ENCODE measurements around the gene MEP1A.
A peak's percentile ranks its signal among the peaks of the same experiment; 100 is the strongest.
"Not testable (repeated sequence)": the region's sequence is repeated elsewhere in the genome, so short reads cannot be mapped to it uniquely, and the experiment has no call there.

Gene MEP1A

GRCh38 chr6:46849361-46849690, 56.1 kb downstream of the MEP1A start:
- no peak for DNase-seq (ENCODE audit: low spot score)
- no peak for TF ChIP-seq CTCF (IDR thresholded peaks at IDR 0.05; ENCODE audit: borderline replicate concordance, control extremely low read depth, extremely low read depth, insufficient read depth, missing control alignments)
- in situ Hi-C loops (cut with MboI; ENCODE audit: low sequenced_read_pairs, unreplicated experiment), result no loop called here

- DNase-seq (ENCODE audit: low spot score), result no peak
- in situ Hi-C loops (cut with MboI; ENCODE audit: low sequenced_read_pairs, unreplicated experiment), result loop anchor here (25.0 kb wide), 1 partner anchor 187 kb away; the partner anchor contains the start of gene ADGRF1
- TF ChIP-seq CTCF (IDR thresholded peaks at IDR 0.05; ENCODE audit: borderline replicate concordance, control extremely low read depth, extremely low read depth, insufficient read depth, missing control alignments), result no peak
Measured at GRCh38 chr6:46850792-46851191, 57.6 kb downstream of the MEP1A start.

- DNase-seq (ENCODE audit: low spot score), result not testable (repeated sequence)
- in situ Hi-C loops (cut with MboI; ENCODE audit: low sequenced_read_pairs, unreplicated experiment), result loop anchor here (25.0 kb wide), 1 partner anchor 186 kb away; the partner anchor contains the start of gene ADGRF1
Measured at GRCh38 chr6:46851576-46851975, 58.4 kb downstream of the MEP1A start.

GRCh38 chr6:46855966-46856365, 62.8 kb downstream of the MEP1A start:
- in situ Hi-C loops (cut with MboI; ENCODE audit: low sequenced_read_pairs, unreplicated experiment), result loop anchor here (25.0 kb wide), 1 partner anchor 181 kb away; the partner anchor contains the start of gene ADGRF1
- TF ChIP-seq CTCF (IDR thresholded peaks at IDR 0.05; ENCODE audit: borderline replicate concordance, control extremely low read depth, extremely low read depth, insufficient read depth, missing control alignments), result peak; percentile 54
- peak; percentile 15 for DNase-seq (ENCODE audit: low spot score)

GRCh38 chr6:46862381-46862780, 69.2 kb downstream of the MEP1A start:
- in situ Hi-C loops (cut with MboI; ENCODE audit: low sequenced_read_pairs, unreplicated experiment), result loop anchor here (25.0 kb wide), 1 partner anchor 175 kb away; the partner anchor contains the start of gene ADGRF1
- no peak for TF ChIP-seq CTCF (IDR thresholded peaks at IDR 0.05; ENCODE audit: borderline replicate concordance, control extremely low read depth, extremely low read depth, insufficient read depth, missing control alignments)
- DNase-seq (ENCODE audit: low spot score), result no peak

GRCh38 chr6:46863791-46864190, 70.6 kb downstream of the MEP1A start:
- DNase-seq (ENCODE audit: low spot score), result no peak
- in situ Hi-C loops (cut with MboI; ENCODE audit: low sequenced_read_pairs, unreplicated experiment), result loop anchor here (25.0 kb wide), 1 partner anchor 174 kb away; the partner anchor contains the start of gene ADGRF1
- TF ChIP-seq CTCF (IDR thresholded peaks at IDR 0.05; ENCODE audit: borderline replicate concordance, control extremely low read depth, extremely low read depth, insufficient read depth, missing control alignments), result no peak

GRCh38 chr6:46865221-46865620, 72.0 kb downstream of the MEP1A start:
- no peak for DNase-seq (ENCODE audit: low spot score)
- in situ Hi-C loops (cut with MboI; ENCODE audit: low sequenced_read_pairs, unreplicated experiment), result loop anchor here (25.0 kb wide), 1 partner anchor 172 kb away; the partner anchor contains the start of gene ADGRF1
- no peak for TF ChIP-seq CTCF (IDR thresholded peaks at IDR 0.05; ENCODE audit: borderline replicate concordance, control extremely low read depth, extremely low read depth, insufficient read depth, missing control alignments)

Measured in GM13976 (cell line).